Measurements from ENCODE around the gene CNOT2.
"Not testable (repeated sequence)": the region's sequence is repeated elsewhere in the genome, so short reads cannot be mapped to it uniquely, and the experiment has no call there.

DNA sequence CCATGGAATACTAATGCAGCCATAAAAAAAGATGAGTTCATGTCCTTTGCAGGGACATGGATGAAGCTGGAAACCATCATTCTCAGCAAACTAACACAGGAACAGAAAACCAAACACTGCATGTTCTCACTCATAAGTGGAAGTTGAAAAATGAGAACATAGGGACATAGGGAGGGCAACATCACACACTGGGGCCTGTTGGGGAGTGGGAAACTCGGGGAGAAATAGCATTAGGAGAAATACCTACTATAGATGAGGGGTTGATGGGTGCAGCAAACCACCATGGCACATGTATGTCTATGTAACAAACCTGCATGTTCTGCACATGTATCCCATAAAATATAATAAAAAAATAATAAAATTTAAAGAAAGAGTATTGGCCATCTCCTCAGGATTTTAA lies 149.4 kb downstream of the CNOT2 start:
- TF ChIP-seq, protein P1, sequence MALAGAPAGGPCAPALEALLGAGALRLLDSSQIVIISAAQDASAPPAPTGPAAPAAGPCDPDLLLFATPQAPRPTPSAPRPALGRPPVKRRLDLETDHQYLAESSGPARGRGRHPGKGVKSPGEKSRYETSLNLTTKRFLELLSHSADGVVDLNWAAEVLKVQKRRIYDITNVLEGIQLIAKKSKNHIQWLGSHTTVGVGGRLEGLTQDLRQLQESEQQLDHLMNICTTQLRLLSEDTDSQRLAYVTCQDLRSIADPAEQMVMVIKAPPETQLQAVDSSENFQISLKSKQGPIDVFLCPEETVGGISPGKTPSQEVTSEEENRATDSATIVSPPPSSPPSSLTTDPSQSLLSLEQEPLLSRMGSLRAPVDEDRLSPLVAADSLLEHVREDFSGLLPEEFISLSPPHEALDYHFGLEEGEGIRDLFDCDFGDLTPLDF (CRISPR knock-in tag; IDR thresholded peaks at IDR 0.05): not testable (repeated sequence)
- TF ChIP-seq, protein P2, sequence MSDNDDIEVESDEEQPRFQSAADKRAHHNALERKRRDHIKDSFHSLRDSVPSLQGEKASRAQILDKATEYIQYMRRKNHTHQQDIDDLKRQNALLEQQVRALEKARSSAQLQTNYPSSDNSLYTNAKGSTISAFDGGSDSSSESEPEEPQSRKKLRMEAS (CRISPR knock-in tag; IDR thresholded peaks at IDR 0.05): not testable (repeated sequence)
- TF ChIP-seq CTCF (IDR thresholded peaks at IDR 0.05); NFATC4 (CRISPR knock-in tag; IDR thresholded peaks at IDR 0.05); JUN (CRISPR knock-in tag; IDR thresholded peaks at IDR 0.05); AFF4 (CRISPR knock-in tag; IDR thresholded peaks at IDR 0.05; ENCODE audit: borderline replicate concordance); NFE2L1 (CRISPR knock-in tag; IDR thresholded peaks at IDR 0.05); NFYB (CRISPR knock-in tag; conservative IDR thresholded peaks at IDR 0.05; ENCODE audit: low read depth); CREM (CRISPR knock-in tag; IDR thresholded peaks at IDR 0.05): not testable (repeated sequence)
- TF ChIP-seq, protein P3, sequence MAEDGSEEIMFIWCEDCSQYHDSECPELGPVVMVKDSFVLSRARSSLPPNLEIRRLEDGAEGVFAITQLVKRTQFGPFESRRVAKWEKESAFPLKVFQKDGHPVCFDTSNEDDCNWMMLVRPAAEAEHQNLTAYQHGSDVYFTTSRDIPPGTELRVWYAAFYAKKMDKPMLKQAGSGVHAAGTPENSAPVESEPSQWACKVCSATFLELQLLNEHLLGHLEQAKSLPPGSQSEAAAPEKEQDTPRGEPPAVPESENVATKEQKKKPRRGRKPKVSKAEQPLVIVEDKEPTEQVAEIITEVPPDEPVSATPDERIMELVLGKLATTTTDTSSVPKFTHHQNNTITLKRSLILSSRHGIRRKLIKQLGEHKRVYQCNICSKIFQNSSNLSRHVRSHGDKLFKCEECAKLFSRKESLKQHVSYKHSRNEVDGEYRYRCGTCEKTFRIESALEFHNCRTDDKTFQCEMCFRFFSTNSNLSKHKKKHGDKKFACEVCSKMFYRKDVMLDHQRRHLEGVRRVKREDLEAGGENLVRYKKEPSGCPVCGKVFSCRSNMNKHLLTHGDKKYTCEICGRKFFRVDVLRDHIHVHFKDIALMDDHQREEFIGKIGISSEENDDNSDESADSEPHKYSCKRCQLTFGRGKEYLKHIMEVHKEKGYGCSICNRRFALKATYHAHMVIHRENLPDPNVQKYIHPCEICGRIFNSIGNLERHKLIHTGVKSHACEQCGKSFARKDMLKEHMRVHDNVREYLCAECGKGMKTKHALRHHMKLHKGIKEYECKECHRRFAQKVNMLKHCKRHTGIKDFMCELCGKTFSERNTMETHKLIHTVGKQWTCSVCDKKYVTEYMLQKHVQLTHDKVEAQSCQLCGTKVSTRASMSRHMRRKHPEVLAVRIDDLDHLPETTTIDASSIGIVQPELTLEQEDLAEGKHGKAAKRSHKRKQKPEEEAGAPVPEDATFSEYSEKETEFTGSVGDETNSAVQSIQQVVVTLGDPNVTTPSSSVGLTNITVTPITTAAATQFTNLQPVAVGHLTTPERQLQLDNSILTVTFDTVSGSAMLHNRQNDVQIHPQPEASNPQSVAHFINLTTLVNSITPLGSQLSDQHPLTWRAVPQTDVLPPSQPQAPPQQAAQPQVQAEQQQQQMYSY (CRISPR knock-in tag; IDR thresholded peaks at IDR 0.05): not testable (repeated sequence)
- TF ChIP-seq, protein P4, sequence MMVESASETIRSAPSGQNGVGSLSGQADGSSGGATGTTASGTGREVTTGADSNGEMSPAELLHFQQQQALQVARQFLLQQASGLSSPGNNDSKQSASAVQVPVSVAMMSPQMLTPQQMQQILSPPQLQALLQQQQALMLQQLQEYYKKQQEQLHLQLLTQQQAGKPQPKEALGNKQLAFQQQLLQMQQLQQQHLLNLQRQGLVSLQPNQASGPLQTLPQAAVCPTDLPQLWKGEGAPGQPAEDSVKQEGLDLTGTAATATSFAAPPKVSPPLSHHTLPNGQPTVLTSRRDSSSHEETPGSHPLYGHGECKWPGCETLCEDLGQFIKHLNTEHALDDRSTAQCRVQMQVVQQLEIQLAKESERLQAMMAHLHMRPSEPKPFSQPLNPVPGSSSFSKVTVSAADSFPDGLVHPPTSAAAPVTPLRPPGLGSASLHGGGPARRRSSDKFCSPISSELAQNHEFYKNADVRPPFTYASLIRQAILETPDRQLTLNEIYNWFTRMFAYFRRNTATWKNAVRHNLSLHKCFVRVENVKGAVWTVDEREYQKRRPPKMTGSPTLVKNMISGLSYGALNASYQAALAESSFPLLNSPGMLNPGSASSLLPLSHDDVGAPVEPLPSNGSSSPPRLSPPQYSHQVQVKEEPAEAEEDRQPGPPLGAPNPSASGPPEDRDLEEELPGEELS (CRISPR knock-in tag; IDR thresholded peaks at IDR 0.05): not testable (repeated sequence)
